CD4-positive, alpha-beta T cell (primary cell): ENCODE data around the gene NARF. TPM values are rescaled to one million over a fixed set of nuclear protein-coding genes. Genes with fewer than 3 reads are reported as not detected.

Experiments
- ATAC-seq: fragments of 200-7000 bp; cut with Tn5 transposase; one replicate; pipeline ENCODE4 v1.10.0; 2022; ENCODE audit warnings: mild to moderate bottlenecking; ENCODE audit not compliant: poor library complexity
- CTCF ChIA-PET: fragments of 350-600 bp; sonication (Branson Sonifier 250); formaldehyde crosslinking; loops from one replicate; lab custom pipeline; 2021; ENCODE audit warnings: antibody characterized with exemption, inconsistent platforms; lab: Charles Lee
- POLR2A ChIA-PET: fragments of 350-600 bp; sonication (Branson Sonifier 250); formaldehyde crosslinking; loops from one replicate; lab custom pipeline; 2021; ENCODE audit warnings: antibody characterized with exemption, inconsistent platforms; lab: Charles Lee
- DNase-seq, 14 experiments: peaks; one replicate each; pipeline ENCODE4 v3.0.0-alpha.2; 2013 to 2020; ENCODE audit warnings: mixed read lengths in 2 of 14
- H3K27ac ChIP-seq, 2 donors: one replicate each; pipeline versions ENCODE4 v1.5.1 to v1.7.0; 2013; ENCODE audit warnings: low read length in 2 of 2, low read depth in 1 of 2, mild to moderate bottlenecking in 1 of 2
- H3K27me3 ChIP-seq, 2 experiments: 1 replicate in 1 of 2; 2 replicates in 1 of 2; pipeline versions ENCODE4 v1.6.1 to v1.7.0; 2013; ENCODE audit warnings: low read length in 2 of 2, control low read depth in 1 of 2, mild to moderate bottlenecking in 1 of 2, moderate library complexity in 1 of 2; ENCODE audit not compliant: insufficient read depth in 2 of 2, control insufficient read depth in 1 of 2
- H3K36me3 ChIP-seq: one replicate; pipeline ENCODE4 v1.6.1; 2013; ENCODE audit warnings: low read length, control low read depth; ENCODE audit not compliant: insufficient read depth
- H3K4me1 ChIP-seq: one replicate; pipeline ENCODE4 v1.6.1; 2013; ENCODE audit warnings: low read length, control low read depth; ENCODE audit not compliant: insufficient read depth
- H3K4me3 ChIP-seq: one replicate; pipeline ENCODE4 v1.5.1; 2013; ENCODE audit warnings: mild to moderate bottlenecking, low read length, moderate library complexity
- H3K9me3 ChIP-seq, 2 experiments: 1 replicate in 1 of 2; 2 replicates in 1 of 2; pipeline versions ENCODE4 v1.6.1 to v1.7.0; 2013; ENCODE audit warnings: low read length in 2 of 2, mild to moderate bottlenecking in 2 of 2, control low read depth in 1 of 2, moderate library complexity in 1 of 2; ENCODE audit not compliant: control insufficient read depth in 1 of 2, insufficient read depth in 1 of 2
- H3K27ac Mint-ChIP-seq: one replicate; pipeline ENCODE4 v1.8.0; 2020; ENCODE audit warnings: mixed read lengths
- H3K27me3 Mint-ChIP-seq: one replicate; pipeline ENCODE4 v1.8.0; 2021; ENCODE audit warnings: mixed read lengths
- H3K36me3 Mint-ChIP-seq: one replicate; pipeline ENCODE4 v1.8.0; 2021; ENCODE audit warnings: low read depth, mixed read lengths
- H3K4me1 Mint-ChIP-seq: one replicate; pipeline ENCODE4 v1.8.0; 2021; ENCODE audit warnings: low read depth, mixed read lengths
- H3K4me3 Mint-ChIP-seq: one replicate; pipeline ENCODE4 v1.8.0; 2020; ENCODE audit warnings: mild to moderate bottlenecking, mixed read lengths
- H3K9me3 Mint-ChIP-seq: one replicate; pipeline ENCODE4 v1.8.0; 2020; ENCODE audit warnings: mixed read lengths
- intact Hi-C, 2 experiments: fragments of 100-400 bp; cut with DNase I in 1 of 2; cut with micrococcal nuclease in 1 of 2; formaldehyde crosslinking; loops; one replicate each; pipeline versions ENCODE4 v1.15.1 to v1.9.0; 2023 to 2025; cut with DNase I, micrococcal nuclease
- total RNA-seq, 174 experiments: library from RNA in 2 of 174; stranded (reverse) in 2 of 174; gene quantifications; one replicate each; pipeline ENCODE4 v1.2.3 and lab custom pipeline; 2021 to 2026
- TF ChIP-seq, protein P1 (sequence below): fragments of 200-600 bp; IDR thresholded peaks from one replicate; pipeline ENCODE4 v1.8.0; 2022; ENCODE audit warnings: antibody characterized with exemption, mild to moderate bottlenecking

Gene NARF
- total RNA-seq, 2 experiments from 2014 or later: 57.1 to 62.0 TPM

GRCh38 chr17:82487910-82488309, 29.4 kb downstream of the NARF start:
- H3K27ac ChIP-seq: no peak overlapping the region
- Mint-ChIP-seq H3K27ac (no peak overlapping the region), H3K4me3 (no peak overlapping the region), H3K4me1 (peaks cover 10% of the 10 kb centered on the region), H3K9me3 (no peaks in the 10 kb centered on the region), H3K36me3 (peaks cover 50% of the 10 kb centered on the region), H3K27me3 (no peaks in the 10 kb centered on the region)
- peaks cover 18% of the 10 kb centered on the region for H3K4me1 ChIP-seq
- H3K9me3 ChIP-seq: no peaks in the 10 kb centered on the region
- ChIA-PET POLR2A (no interaction called here), CTCF (no interaction called here)
- no peak for ATAC-seq
- no peak for DNase-seq
- H3K4me3 ChIP-seq: no peak overlapping the region
- peaks cover 54% of the 10 kb centered on the region for H3K36me3 ChIP-seq
- TF ChIP-seq, protein P1, sequence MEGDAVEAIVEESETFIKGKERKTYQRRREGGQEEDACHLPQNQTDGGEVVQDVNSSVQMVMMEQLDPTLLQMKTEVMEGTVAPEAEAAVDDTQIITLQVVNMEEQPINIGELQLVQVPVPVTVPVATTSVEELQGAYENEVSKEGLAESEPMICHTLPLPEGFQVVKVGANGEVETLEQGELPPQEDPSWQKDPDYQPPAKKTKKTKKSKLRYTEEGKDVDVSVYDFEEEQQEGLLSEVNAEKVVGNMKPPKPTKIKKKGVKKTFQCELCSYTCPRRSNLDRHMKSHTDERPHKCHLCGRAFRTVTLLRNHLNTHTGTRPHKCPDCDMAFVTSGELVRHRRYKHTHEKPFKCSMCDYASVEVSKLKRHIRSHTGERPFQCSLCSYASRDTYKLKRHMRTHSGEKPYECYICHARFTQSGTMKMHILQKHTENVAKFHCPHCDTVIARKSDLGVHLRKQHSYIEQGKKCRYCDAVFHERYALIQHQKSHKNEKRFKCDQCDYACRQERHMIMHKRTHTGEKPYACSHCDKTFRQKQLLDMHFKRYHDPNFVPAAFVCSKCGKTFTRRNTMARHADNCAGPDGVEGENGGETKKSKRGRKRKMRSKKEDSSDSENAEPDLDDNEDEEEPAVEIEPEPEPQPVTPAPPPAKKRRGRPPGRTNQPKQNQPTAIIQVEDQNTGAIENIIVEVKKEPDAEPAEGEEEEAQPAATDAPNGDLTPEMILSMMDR: no peak
- intact Hi-C loops: no loop called here
- H3K27me3 ChIP-seq: no peaks in the 10 kb centered on the region

DNA sequence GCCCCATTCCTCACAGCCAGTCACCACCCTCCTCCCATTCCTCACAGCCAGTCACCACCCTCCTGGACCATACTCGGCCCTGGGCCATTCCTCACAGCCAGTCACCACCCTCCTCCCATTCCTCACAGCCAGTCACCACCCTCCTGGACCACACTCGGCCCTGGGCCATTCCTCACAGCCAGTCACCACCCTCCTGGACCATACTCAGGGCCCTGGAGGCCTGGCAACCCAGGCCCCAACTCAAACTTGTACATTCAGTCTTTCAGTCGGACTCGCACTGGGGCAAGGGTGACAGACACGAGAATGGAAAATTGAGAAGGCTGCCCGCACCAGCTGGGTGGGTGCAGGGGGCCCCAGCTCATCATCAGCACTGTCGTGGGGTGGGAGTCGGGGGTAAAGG, 30.6 kb downstream of the NARF start:
- Mint-ChIP-seq H3K4me3 (no peak overlapping the region), H3K4me1 (peaks cover 10% of the 10 kb centered on the region), H3K27ac (no peak overlapping the region), H3K36me3 (peaks cover 42% of the 10 kb centered on the region), H3K27me3 (no peaks in the 10 kb centered on the region), H3K9me3 (no peaks in the 10 kb centered on the region)
- no peaks in the 10 kb centered on the region for H3K9me3 ChIP-seq
- no peak overlapping the region for H3K4me3 ChIP-seq
- ATAC-seq: no peak
- DNase-seq: no peak
- H3K4me1 ChIP-seq: peaks cover 22% of the 10 kb centered on the region
- H3K27ac ChIP-seq: no peak overlapping the region
- POLR2A ChIA-PET: no interaction called here
- no peaks in the 10 kb centered on the region for H3K27me3 ChIP-seq
- intact Hi-C loops: no loop called here
- TF ChIP-seq, protein P1: no peak
- H3K36me3 ChIP-seq: peaks cover 42% of the 10 kb centered on the region
- CTCF ChIA-PET: no interaction called here

DNA sequence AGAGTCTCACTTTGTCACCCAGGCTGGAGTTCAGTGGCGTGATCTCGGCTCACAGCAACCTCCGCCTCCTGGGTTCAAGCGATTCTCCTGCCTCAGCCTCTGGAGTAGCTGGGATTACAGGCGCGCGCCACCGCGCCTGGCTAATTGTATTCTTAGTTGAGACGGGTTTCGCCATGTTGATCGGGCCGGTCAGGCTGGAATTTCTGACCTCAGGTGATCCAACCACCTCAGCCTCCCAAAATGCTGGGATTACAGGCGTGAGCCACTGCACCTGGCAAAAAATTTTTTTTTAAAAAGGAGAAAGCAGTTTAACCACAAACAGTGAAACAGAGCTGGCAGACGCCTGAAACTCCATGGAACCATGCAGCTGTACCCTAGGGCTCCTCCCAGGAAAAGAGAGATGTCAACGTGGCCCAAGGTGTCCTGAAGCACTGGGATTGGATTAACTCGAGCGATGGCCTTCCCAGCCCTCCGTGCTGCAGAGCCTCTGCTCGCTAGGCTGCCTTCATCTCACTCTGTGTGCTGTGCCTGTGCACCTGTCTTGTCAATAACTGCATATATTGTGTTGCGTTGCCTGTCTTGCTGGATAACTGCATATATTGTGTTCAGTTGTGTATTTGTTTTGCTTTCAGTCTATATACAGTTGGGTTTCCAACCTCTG, 31.4 kb downstream of the NARF start:
- peaks cover 41% of the 10 kb centered on the region for H3K36me3 Mint-ChIP-seq
- H3K27ac Mint-ChIP-seq: no peak overlapping the region
- H3K9me3 ChIP-seq: no peaks in the 10 kb centered on the region
- no peak overlapping the region for H3K4me3 ChIP-seq
- no peak for ATAC-seq
- ChIA-PET CTCF (no interaction called here), POLR2A (no interaction called here)
- peaks cover 33% of the 10 kb centered on the region for H3K36me3 ChIP-seq
- DNase-seq: no peak
- no peak overlapping the region for H3K4me3 Mint-ChIP-seq
- TF ChIP-seq, protein P1: no peak
- H3K4me1 Mint-ChIP-seq: peaks cover 18% of the 10 kb centered on the region
- no peaks in the 10 kb centered on the region for H3K27me3 ChIP-seq
- intact Hi-C loops: no loop called here
- no peak overlapping the region for H3K27ac ChIP-seq
- H3K9me3 Mint-ChIP-seq: no peaks in the 10 kb centered on the region
- no peaks in the 10 kb centered on the region for H3K27me3 Mint-ChIP-seq
- peaks cover 30% of the 10 kb centered on the region for H3K4me1 ChIP-seq
